GM13976 (cell line): ENCODE measurements around the gene NCF1.
"Not testable (repeated sequence)": the region's sequence is repeated elsewhere in the genome, so short reads cannot be mapped to it uniquely, and the experiment has no call there.

Source experiments
- DNase-seq: peaks from one replicate; pipeline ENCODE4 v3.0.0; 2012; ENCODE audit warnings: low spot score
- in situ Hi-C: fragments of 300-500 bp; cut with MboI; formaldehyde crosslinking; loops from one replicate; pipeline ENCODE4 v1.12.0; 2022; ENCODE audit warnings: low sequenced_read_pairs, mixed read lengths, inconsistent platforms; ENCODE audit not compliant: unreplicated experiment

The NCF1 gene

GRCh38 chr7:74770062-74770461 lies 3.7 kb upstream of the NCF1 start:
- in situ Hi-C loops, result not testable (repeated sequence)

DNA sequence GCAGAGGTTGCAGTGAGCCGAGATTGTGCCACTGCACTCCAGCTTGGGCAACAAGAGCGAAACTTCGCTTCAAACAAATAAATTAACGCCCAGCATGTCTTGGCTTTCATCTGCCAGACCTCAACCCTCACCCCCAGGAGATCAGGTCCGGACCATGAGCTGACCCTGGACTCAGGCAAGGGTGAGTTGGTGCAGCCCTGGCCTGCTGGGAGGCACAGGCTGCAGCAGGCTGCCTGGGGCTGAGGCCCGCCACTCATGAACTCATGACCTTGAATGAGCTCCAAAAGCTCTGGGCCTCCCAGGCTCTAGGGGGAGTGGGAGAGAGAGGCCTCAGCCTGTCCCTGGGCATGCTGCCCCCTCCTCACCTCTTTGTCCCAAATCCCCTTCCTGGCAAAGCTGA lies 1.7 kb upstream of the NCF1 start:
- DNase-seq, in situ Hi-C loops: not testable (repeated sequence)

More at GRCh38 chr7:74770062-74770461, 3.7 kb upstream of the NCF1 start:
- not testable (repeated sequence) for DNase-seq

- DNase-seq, in situ Hi-C loops: not testable (repeated sequence)
These were observed 1.3 kb downstream of the NCF1 start for GRCh38 chr7:74775111-74775510.

- in situ Hi-C loops, DNase-seq: not testable (repeated sequence)
These were observed 5.2 kb downstream of the NCF1 start for GRCh38 chr7:74779053-74779452.

- DNase-seq, in situ Hi-C loops: not testable (repeated sequence)
These were observed 7.9 kb downstream of the NCF1 start for GRCh38 chr7:74781746-74782145.

GRCh38 chr7:74783595-74783994 lies 9.8 kb downstream of the NCF1 start:
- DNase-seq, in situ Hi-C loops: not testable (repeated sequence)

DNA sequence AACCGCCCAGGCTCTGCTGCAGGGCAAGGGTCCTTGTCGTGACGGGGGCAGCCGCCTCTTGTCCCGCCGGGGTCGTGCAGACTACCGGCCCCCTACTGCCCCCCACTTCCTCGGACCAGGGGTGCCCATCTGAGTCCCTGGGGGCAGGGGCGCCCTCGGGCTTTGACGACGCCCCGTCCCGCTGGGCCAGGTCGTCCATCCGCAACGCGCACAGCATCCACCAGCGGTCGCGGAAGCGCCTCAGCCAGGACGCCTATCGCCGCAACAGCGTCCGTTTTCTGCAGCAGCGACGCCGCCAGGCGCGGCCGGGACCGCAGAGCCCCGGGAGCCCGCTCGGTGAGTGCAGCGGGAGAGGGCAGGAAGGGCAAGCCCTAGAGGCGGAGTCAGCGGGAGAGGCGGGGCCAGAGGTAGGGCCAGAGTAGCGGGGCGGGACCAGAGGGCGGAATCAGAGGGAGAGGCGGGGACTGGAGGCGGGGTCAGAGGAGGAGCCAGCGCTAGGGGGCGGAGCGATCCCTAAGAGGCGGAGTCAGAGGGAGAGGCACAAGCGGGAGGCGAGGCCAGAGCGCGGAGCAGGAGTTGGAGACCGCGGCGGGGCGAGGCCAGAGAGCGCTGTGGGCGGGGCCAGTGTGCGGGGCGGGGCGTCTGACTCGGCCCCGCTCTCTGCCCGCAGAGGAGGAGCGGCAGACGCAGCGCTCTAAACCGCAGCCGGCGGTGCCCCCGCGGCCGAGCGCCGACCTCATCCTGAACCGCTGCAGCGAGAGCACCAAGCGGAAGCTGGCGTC lies 14.7 kb downstream of the NCF1 start:
- in situ Hi-C loops, DNase-seq: not testable (repeated sequence)

- in situ Hi-C loops, DNase-seq: not testable (repeated sequence)
These were observed 15.5 kb downstream of the NCF1 start for GRCh38 chr7:74789200-74789736.

- in situ Hi-C loops, DNase-seq: not testable (repeated sequence)
These were observed 24.2 kb downstream of the NCF1 start for GRCh38 chr7:74797848-74798622.

- in situ Hi-C loops, DNase-seq: not testable (repeated sequence)
These were observed 24.8 kb downstream of the NCF1 start for GRCh38 chr7:74798644-74799043.

DNA sequence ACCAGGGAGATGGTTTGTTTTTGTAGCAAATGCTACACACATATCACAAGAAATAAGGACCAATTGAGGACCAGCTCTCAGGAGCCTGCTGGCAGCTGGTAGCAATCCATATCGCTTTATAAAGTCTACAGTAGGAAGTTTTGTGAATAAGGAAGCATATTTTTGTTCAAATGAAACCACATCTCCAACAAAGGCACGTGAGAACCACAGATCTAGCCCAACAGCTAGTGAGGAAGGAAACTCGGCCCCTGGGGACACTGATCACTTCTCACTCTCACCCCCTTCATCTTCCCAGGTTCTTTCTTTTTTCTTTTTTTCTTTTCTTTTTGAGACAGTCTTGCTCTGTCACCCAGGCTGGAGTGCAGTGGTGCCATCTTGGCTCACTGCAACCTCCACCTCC lies 42.1 kb downstream of the NCF1 start:
- in situ Hi-C loops, DNase-seq: not testable (repeated sequence)

DNA sequence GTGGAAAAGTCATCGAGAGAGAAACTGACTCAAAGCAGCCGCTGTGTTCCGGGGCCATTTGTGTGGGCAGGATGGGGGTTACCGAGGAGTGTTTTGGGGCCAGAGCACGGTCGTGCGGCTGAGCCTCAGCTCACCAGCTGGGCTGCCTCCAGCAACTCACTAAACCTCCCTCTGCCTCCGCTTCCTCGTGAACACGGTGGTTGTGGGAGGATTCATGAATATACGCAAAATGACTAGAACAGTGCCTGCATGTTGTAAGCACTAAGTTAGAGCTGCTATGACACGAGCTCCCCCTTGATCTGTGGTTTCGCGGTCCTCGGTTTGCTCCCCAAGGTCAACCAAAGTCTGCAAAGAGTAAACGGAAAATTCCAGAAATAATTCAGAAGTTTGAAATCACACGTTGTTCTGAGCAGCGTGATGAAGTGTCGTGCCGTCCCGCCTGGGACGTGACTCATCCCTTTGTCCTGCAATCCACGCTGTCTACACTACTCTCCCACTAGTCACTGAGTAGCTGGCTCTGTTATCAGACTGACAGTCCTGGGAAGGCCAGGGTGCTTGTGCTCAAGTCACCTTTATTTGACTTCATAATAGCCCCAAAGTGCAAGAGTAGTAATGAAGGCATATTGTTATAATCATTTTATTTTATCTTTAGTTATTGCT lies 46.5 kb downstream of the NCF1 start:
- DNase-seq, in situ Hi-C loops: not testable (repeated sequence)

DNA sequence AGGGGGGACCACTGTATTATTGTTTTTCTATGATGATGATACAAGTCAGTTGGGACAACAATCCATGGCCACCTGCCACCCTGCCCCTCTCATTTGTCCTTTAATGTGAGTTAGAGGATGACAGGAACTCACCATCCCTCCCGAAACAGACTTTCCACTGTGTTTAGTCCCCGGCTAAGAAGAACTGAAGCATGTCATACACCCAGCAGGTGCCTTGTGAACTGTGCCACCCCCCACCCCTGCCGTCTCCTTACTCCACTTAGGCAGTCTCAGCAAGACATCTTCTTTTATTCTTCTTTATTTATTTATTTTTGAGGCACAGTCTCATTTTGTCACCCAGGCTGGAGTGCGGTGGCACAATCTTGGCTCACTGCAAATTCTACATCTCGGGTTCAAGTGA lies 47.4 kb downstream of the NCF1 start:
- DNase-seq, in situ Hi-C loops: not testable (repeated sequence)

GRCh38 chr7:74829959-74830358 lies 56.1 kb downstream of the NCF1 start:
- DNase-seq, in situ Hi-C loops: not testable (repeated sequence)

DNA sequence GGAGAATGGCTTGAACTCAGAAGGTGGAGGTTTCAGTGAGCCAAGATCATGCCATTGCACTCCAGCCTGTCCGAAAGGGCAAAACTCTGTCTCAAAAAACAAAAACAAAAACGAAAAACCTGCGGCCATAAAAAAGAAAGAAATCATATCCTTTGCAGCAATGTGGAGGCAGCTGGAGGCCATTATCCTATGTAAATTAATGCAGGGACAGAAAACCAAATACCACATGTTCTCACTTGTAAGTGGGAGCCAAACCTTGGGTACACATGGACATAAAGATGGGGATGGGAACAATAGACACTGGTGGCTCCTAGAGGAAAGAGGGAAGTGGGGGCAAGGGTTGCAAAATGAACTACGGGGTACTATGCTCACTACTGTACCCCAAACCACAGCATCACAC lies 56.6 kb downstream of the NCF1 start:
- DNase-seq, in situ Hi-C loops: not testable (repeated sequence)
